GM19397 (cell line): ENCODE measurements around the gene ACOXL.

Experiments
- ATAC-seq: cut with Tn5 transposase; IDR thresholded peaks from one replicate; pipeline ENCODE4 v1.9.1; 2021; ENCODE audit warnings: mild to moderate bottlenecking, moderate library complexity; ENCODE audit not compliant: unreplicated experiment

ACOXL gene

GRCh38 chr2:110872521-110872920 is 140.1 kb downstream of the ACOXL start:
- ATAC-seq, result no peak

- ATAC-seq, result no peak
Measured at GRCh38 chr2:110873056-110873502, 140.7 kb downstream of the ACOXL start.

GRCh38 chr2:110873597-110874452 is 141.5 kb downstream of the ACOXL start:
- ATAC-seq, result no peak

- peak; percentile 35 for ATAC-seq
Measured at GRCh38 chr2:110874453-110875383, 142.3 kb downstream of the ACOXL start.

- ATAC-seq, result no peak
Measured at GRCh38 chr2:110875384-110875725, 143.0 kb downstream of the ACOXL start.

GRCh38 chr2:110876167-110876999 is 144.0 kb downstream of the ACOXL start:
- no peak for ATAC-seq

GRCh38 chr2:110877031-110877827 is 144.9 kb downstream of the ACOXL start:
- ATAC-seq, result no peak

GRCh38 chr2:110878150-110878549 is 145.8 kb downstream of the ACOXL start:
- ATAC-seq, result no peak

GRCh38 chr2:110881908-110882307 is 149.5 kb downstream of the ACOXL start:
- no peak for ATAC-seq

- ATAC-seq, result no peak
Measured at GRCh38 chr2:110883406-110883805, 151.0 kb downstream of the ACOXL start.

GRCh38 chr2:110885256-110885655 is 152.9 kb downstream of the ACOXL start:
- no peak for ATAC-seq

- no peak for ATAC-seq
Measured at GRCh38 chr2:110886826-110887573, 154.6 kb downstream of the ACOXL start.

GRCh38 chr2:110888411-110888810 is 156.0 kb downstream of the ACOXL start:
- no peak for ATAC-seq

GRCh38 chr2:110891626-110892025 is 159.3 kb downstream of the ACOXL start:
- no peak for ATAC-seq

GRCh38 chr2:110896226-110896625 is 163.9 kb downstream of the ACOXL start:
- no peak for ATAC-seq

- ATAC-seq, result no peak
Measured at GRCh38 chr2:110897966-110898365, 165.6 kb downstream of the ACOXL start.

GRCh38 chr2:110900191-110900590 is 167.8 kb downstream of the ACOXL start:
- no peak for ATAC-seq

- ATAC-seq, result no peak
Measured at GRCh38 chr2:110903548-110903947, 171.2 kb downstream of the ACOXL start.

GRCh38 chr2:110904116-110904778 is 171.9 kb downstream of the ACOXL start:
- ATAC-seq, result no peak
